IPS-18c (cell line): Measurements from ENCODE around the gene TTN.

Source experiments
- H3K4me3 ChIP-seq: 2 replicates; pipeline ENCODE4 v1.7.0; 2013; ENCODE audit warnings: low read depth, mild to moderate bottlenecking, low read length, moderate library complexity; ENCODE audit not compliant: insufficient read depth
- H3K9me3 ChIP-seq: one replicate; pipeline ENCODE4 v1.6.1; 2013; ENCODE audit warnings: mild to moderate bottlenecking, low read length, moderate library complexity; ENCODE audit not compliant: control insufficient read depth, insufficient read depth

TTN gene

DNA sequence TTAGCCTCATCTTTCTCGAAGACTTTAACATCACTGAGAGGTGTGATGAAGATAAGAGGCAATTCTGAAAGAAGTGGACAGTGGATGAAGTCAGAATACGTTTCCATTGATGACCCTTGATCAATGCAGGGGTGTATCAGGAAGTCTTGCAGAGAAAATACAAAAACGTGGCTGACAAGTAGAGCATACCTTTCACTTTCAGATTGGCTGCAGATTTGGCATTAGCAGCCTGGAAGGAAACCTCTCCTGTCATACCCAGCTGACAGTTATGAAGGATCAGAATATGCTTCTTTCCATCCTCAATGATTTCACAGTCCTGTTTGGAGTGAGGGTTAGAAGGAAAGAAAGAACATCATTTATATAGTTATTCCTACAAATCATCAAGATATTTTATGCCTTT lies 174.5 kb downstream of the TTN start:
- Histone ChIP-seq H3K9me3 (no peaks in the 10 kb centered on the region), H3K4me3 (no peak overlapping the region)

DNA sequence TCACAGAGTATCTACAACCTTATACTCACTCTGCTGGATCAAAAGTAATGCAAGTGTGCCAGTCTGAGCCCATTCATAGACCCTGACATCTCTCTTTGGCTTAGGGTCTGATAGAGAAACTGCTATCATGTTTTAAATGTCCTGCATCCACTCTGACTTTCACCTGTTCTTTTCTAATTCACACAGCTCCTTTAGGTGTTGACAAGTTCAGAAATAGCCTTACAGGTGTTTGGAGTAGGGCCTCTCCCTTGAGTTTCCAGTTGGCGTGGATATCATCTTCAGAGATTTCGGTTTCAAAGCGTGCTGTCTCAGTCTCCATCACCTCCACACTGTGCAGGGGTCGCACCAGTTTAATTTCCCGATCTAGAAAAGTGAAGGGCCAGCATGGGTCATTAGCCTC lies 176.6 kb downstream of the TTN start:
- no peak overlapping the region for H3K4me3 ChIP-seq
- no peaks in the 10 kb centered on the region for H3K9me3 ChIP-seq

DNA sequence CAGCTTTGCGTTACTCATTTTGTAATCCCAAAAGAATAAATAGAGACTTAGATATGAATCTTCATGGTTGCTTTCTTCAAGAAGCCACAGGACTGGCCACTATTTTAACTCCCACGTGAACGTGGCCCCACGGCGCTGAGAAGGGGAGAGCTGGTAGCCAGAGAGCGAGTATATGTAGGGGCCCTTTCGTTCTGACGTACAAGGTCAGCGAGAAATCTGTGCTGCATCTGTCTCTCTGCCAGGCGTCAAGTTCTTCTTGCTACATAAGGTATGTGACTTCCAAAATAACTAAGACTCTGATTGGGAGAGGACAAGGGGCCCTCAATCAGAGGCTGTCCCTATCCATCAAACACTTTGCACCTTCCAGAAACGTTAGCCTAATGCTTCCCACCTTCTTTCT lies 177.8 kb downstream of the TTN start:
- H3K9me3 ChIP-seq, result no peaks in the 10 kb centered on the region
- no peak overlapping the region for H3K4me3 ChIP-seq

DNA sequence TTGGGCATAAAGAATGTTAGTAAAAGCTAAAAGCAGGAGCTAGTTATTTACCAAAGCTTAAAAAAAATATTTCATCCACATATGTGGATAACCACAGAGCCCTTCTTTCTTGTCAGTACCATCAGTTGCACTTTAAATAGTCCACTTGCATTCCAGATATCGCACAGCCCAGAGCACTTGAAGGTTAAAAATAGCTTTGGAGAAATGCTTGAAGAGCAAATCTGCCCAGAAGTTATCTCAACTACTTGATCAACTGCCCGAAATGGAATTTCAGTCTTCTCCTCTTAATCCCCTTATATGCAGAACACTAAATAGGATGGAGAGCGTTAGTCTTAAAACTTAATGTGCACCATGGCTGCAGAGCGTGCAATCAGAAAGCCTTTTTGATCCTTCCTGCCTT lies 178.6 kb downstream of the TTN start:
- H3K4me3 ChIP-seq, result no peak overlapping the region
- H3K9me3 ChIP-seq, result no peaks in the 10 kb centered on the region

DNA sequence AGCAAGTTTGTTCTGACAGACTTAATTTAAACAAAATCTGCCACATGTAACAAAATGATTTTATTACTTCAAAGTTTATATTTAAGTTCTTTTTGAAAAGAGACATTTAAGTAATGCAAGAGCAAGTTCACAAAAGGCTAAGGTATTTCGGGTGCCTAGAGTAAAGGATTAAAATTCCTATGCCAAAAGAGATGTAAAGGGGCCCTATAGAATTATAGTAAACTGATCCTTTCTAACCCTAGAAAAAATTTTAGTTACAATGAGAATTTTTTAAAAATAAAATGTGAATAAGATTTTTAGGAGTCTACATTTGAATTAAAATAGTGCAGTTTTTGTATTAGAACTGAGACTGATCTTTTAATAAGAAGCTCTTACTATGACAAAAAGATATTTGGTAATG lies 179.8 kb downstream of the TTN start:
- Histone ChIP-seq H3K9me3 (no peaks in the 10 kb centered on the region), H3K4me3 (no peak overlapping the region)

DNA sequence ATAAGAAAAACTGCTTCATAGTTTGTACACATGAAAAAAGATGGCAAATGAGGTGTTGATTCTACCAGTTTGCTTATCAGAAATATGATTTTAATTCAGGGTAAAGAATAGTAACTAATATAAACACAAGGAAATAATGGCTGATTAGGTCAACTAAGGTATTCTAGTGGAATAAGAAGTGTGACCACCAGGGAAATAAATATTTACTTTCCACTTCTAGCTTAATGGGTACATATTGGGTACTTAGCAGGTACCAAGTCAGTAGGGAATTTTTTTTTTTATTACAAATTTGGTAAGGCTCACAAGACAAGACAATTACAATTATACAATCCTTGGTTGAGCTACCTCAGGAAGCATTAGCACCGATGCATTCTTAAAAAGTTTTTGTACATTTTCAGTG lies 191.3 kb downstream of the TTN start:
- Histone ChIP-seq H3K9me3 (no peaks in the 10 kb centered on the region), H3K4me3 (no peak overlapping the region)

DNA sequence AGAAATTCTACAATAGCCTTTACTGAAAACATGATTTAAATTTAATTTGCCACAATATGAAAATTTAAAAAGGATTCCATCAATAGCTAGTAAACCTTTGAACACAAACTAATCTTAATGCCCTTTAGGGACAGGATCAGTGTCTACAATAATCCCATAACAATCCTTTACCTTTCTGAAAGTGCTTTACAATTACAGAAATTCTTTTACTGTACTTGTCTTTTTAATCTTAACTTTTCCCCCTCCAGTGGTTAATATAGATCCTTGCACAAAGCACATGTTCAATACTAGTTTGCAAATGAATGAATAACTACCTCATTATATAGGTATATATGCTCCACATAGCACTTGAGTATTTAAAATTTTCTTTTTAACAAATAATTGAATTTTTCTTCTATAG lies 204.3 kb downstream of the TTN start:
- no peaks in the 10 kb centered on the region for H3K9me3 ChIP-seq
- no peak overlapping the region for H3K4me3 ChIP-seq

DNA sequence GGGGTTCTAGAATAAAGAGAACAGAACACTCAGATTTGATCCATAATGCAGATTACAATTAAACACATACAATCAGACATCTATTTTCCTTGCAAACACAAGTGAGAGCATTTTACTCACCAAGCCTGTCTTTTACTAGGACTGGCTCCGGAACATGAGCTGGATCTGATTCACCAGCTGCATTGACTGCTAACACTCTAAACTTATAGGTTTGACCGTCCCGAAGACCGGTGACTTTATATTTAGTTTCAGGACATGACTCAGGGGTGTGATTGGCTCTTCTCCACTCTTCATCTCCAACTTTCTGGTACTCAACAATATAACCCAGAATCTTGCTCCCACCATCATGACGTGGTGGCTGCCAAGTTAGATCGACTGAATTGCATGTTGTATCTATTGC lies 214.6 kb downstream of the TTN start:
- no peak overlapping the region for H3K4me3 ChIP-seq
- no peaks in the 10 kb centered on the region for H3K9me3 ChIP-seq

DNA sequence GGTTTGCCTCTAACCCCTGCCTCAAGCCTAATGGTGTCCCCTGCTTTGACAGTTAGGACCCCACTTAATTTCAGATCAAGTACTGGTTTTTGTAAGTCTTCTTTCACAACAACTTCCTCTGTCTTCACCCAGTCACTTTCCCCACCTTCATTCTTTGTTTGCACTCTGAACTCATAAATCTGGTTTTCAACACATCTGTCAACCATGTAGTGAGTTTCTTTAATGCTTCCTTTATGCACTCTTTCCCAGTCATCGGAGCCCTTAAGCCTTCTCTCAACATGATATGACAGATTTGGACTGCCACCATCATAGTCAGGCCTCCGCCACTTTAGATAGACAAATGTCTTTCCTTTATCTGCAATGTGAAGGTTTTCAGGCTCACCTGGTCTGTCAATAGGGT lies 217.9 kb downstream of the TTN start:
- no peak overlapping the region for H3K4me3 ChIP-seq
- H3K9me3 ChIP-seq, result no peaks in the 10 kb centered on the region

DNA sequence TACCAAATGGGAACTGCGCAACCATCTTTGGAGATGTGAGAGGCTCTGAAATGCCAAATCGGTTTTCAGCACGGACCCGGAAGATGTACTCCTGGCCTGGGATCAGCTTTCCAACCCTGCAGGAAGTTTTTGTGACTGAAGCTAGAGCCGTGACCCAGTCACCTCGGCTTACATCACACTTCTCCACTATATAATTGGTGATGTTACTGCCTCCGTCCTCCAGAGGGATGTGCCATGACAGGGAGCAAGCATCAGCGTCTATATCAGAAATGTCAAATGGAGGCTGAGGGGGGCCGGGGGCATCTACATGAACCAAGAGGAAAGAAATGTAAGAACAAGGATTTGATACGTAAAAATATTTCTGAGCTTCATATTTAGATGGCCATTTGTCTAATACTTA lies 222.6 kb downstream of the TTN start:
- Histone ChIP-seq H3K9me3 (no peaks in the 10 kb centered on the region), H3K4me3 (no peak overlapping the region)

DNA sequence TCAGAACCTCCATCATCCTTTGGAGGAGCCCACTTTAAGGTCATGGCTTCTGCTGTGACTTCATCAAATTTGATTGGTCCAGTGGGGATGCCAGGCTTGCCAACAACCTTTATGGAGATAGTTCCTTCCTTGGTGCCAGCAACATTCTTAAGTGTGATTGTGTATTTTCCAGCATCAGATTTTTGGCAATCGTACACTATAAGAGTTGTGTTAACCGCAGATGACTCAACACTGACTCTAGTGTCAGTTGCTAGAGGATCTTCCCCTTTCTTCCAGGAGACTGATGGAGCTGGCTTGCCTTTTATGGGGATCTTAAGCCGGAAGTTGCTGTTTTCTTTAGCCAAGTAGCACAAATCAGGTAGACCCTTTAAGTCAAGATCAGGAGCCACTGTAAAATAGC lies 228.2 kb downstream of the TTN start:
- Histone ChIP-seq H3K9me3 (no peaks in the 10 kb centered on the region), H3K4me3 (no peak overlapping the region)

DNA sequence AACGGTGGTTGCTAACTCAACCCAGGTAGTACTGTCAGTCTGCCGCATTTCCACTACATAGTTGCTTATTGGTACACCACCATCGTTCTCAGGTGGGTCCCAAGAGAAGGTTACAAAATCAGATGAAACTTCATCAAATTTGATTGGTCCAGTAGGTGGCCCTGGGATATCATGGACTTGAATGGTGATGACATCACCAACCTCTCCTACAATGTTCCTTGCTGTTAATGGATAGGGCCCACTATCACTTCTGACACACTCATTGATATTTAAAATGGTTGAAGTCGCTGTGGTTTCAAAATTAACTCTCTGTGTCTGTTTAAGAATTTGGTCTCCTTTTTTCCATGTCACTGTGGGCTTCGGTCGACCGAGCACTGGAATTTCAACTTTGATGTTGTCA lies 232.4 kb downstream of the TTN start:
- no peaks in the 10 kb centered on the region for H3K9me3 ChIP-seq
- no peak overlapping the region for H3K4me3 ChIP-seq

DNA sequence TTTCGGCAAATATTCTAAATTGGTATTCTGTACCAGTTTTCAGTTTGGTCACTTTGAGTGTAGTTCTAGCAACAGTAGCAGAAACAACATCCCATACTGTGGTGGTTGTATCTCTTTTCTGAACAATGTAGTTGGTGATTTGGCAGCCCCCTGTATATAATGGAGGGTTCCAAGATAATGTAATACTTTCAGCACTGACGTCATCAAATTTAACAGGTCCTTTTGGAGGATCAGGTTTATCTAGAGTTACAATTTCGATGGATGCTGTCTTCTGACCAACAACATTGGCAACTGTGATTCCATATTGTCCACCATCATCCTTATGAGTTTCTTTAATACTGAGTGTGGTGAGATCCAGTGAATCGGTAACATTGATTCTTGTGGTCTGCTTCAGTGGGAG lies 239.0 kb downstream of the TTN start:
- Histone ChIP-seq H3K4me3 (no peak overlapping the region), H3K9me3 (no peaks in the 10 kb centered on the region)

DNA sequence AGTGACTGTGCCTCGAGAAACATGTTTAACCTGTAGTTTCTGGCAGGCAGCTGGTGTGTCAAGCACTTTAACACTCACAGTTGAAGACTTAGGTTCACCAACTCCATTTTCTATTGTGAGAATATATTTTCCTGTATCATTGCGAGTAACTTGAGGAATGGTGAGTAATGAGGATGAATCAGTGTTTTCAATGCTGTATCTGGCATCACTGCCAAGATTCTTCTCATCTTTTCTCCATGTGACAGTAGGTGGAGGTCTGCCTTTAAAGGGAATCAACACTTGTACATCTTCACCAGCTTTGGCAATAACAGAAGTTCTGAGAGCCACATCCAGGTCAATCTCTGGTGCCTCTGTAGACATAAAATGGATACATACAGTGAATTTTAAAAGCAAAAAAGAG lies 254.2 kb downstream of the TTN start:
- no peak overlapping the region for H3K4me3 ChIP-seq
- H3K9me3 ChIP-seq, result no peaks in the 10 kb centered on the region

DNA sequence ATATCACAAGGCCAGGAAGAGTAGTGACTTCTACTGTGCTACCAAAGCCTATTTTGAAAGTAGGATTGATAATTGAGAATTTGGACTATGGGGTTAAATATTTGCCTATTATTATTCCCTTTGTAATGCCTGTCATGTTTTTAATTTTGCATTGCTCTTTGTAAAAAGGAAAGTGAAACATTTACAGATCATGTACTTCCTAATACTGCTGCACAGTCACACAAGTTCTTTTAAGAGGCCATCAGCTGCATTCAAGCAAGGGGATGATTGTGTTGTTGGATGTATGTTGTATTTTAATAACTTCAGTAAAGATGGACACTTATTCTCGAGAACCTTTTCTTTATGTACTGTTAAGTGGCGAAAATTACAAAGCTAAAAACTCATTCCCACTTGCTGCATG lies 256.9 kb downstream of the TTN start:
- no peaks in the 10 kb centered on the region for H3K9me3 ChIP-seq
- no peak overlapping the region for H3K4me3 ChIP-seq

DNA sequence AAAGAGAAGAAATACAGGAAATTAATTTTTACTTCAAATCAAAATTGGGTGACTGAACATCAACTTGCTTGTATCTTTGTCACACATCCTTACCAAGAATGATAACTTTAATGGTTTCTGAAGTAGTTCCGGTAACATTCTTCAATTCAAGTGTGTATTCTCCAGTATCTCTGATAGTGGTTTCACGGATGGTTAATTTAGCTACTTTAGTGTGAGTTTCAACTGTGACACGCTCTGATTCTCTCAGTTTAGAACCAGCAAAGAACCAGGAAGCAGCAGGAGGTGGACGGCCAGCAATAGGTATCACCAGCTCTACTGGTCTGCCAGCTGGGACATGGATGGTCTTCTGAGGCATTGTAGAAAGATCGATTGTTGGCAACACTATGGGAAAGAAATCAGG lies 264.7 kb downstream of the TTN start:
- H3K4me3 ChIP-seq, result no peak overlapping the region
- no peaks in the 10 kb centered on the region for H3K9me3 ChIP-seq

DNA sequence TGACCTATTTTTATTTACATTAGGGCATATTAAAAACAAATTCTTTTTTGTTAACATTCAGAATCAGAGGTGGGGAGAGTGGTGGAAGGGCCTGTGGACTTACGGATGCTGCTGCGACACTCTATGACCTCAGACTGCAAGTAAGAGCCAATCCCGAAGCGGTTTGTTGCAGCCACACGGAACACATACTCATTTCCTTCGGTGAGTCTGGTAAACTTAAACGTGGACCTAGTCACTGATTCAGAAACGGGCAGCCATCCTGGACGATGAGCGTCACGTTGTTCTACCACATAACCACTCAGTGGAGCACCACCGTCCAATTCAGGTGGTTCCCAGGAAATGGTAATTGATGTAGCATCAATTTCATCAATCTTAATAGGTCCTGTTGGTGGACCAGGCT lies 265.1 kb downstream of the TTN start:
- H3K4me3 ChIP-seq, result no peak overlapping the region
- no peaks in the 10 kb centered on the region for H3K9me3 ChIP-seq

DNA sequence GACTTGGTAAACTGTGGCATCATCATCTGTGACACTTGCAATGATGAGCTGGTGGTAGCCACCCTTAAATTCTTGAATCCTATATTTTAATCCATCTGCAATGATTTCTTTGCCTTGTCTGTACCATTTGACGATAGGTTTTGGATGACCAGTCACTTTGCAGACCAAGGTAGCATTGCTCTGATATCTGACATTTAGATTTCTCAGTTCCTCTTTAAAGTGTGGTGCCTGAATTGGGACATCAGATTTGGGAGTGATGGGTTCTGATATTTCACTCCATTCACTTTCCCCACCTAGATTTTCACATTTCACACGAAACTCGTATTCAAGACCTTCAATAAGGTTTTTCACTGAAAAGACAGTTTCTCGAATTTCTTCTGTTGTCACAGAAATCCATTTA lies 271.2 kb downstream of the TTN start:
- no peaks in the 10 kb centered on the region for H3K9me3 ChIP-seq
- no peak overlapping the region for H3K4me3 ChIP-seq

DNA sequence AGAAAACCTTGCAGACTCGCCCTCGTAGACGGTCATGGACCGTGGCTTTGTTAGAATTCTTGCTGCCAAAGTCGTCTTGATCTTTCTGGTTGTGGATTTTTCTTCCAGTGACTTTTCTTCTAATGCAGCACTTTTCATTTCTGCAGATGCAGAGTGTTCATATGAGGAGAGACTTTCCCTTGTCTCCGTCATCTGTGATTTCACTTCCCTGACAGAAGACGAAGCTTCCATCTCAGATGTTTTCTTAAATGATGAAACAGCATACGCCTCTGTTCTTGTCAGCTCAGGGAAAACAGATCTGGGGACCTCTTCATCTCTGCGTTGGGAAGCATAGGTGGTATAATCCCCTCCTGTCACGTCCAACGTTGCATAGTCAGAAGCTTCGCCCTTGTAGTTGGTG lies 276.1 kb downstream of the TTN start:
- Histone ChIP-seq H3K4me3 (no peak overlapping the region), H3K9me3 (no peaks in the 10 kb centered on the region)

DNA sequence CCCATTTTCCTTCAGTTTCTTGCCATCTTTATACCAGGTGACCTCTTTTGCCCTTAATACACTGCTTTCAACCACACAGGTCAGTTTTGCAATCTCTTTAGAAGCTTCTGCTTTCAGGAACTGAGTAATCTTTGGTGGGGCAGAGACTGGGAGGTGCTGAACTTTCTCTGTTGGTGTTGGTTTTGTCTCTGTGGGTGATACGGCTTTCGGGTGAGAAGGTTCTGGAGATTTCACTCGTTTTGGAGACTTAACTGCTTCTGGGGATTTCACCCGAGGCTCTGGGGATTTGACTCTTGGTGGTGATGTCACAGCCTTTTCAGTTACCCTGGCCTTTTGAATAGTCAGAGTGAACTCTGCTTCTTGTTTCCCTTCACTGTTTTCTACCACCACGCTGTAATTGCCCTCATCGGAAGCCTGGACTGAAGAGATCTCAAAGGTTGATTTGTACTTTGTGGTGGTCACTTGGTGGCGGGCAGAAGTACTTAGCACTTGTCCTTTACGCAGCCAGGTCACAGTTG lies 276.5 kb downstream of the TTN start:
- no peak overlapping the region for H3K4me3 ChIP-seq

More for the DNA sequence above, 276.5 kb downstream of the TTN start:
- H3K9me3 ChIP-seq, result no peaks in the 10 kb centered on the region
